HG03354 (cell line): ENCODE data around the gene ATG4B.

ENCODE experiments used
- ATAC-seq: cut with Tn5 transposase; IDR thresholded peaks from one replicate; pipeline ENCODE4 v1.9.1; 2021; ENCODE audit warnings: mild to moderate bottlenecking; ENCODE audit not compliant: unreplicated experiment, poor library complexity, severe bottlenecking

The ATG4B gene

GRCh38 chr2:241678784-241679540, 41.5 kb downstream of the ATG4B start:
- ATAC-seq: no peak

- no peak for ATAC-seq
Observed at GRCh38 chr2:241680044-241680443, 42.6 kb downstream of the ATG4B start.

GRCh38 chr2:241680827-241681599, 43.5 kb downstream of the ATG4B start:
- ATAC-seq: no peak

- ATAC-seq: peak; percentile 20
Observed at GRCh38 chr2:241686324-241686649, 48.8 kb downstream of the ATG4B start.

- peak; percentile 98 for ATAC-seq
Observed at GRCh38 chr2:241686650-241687425, 49.3 kb downstream of the ATG4B start, which contains the start of gene DTYMK. Gene DTYMK, minus strand, starts transcription at chr2:241686815. Its CDS starts 32 bp downstream, at chr2:241686783.

GRCh38 chr2:241689306-241689705, 51.8 kb downstream of the ATG4B start:
- ATAC-seq: no peak

GRCh38 chr2:241690202-241690717, 52.8 kb downstream of the ATG4B start:
- no peak for ATAC-seq

- ATAC-seq: no peak
Observed at GRCh38 chr2:241692448-241692847, 55.0 kb downstream of the ATG4B start.

GRCh38 chr2:241695651-241696050, 58.2 kb downstream of the ATG4B start:
- ATAC-seq: no peak

GRCh38 chr2:241701149-241701398, 63.6 kb downstream of the ATG4B start:
- no peak for ATAC-seq

GRCh38 chr2:241701399-241702154, 64.1 kb downstream of the ATG4B start, which contains the start of gene ING5:
Gene ING5, plus strand, starts transcription at chr2:241702039. Its CDS starts 27 bp downstream, at chr2:241702066.
- peak; percentile 63 for ATAC-seq

GRCh38 chr2:241702155-241703031, 64.9 kb downstream of the ATG4B start:
- ATAC-seq: peak; percentile 75

GRCh38 chr2:241703032-241703604, 65.6 kb downstream of the ATG4B start:
- ATAC-seq: no peak

- ATAC-seq: no peak
Observed at GRCh38 chr2:241706537-241706936, 69.0 kb downstream of the ATG4B start.

- ATAC-seq: no peak
Observed at GRCh38 chr2:241708879-241709278, 71.4 kb downstream of the ATG4B start.

- no peak for ATAC-seq
Observed at GRCh38 chr2:241719093-241719492, 81.6 kb downstream of the ATG4B start.

GRCh38 chr2:241720099-241720498, 82.6 kb downstream of the ATG4B start:
- no peak for ATAC-seq

- no peak for ATAC-seq
Observed at GRCh38 chr2:241720560-241720959, 83.1 kb downstream of the ATG4B start.
